ENCODE measurements around the gene ITGBL1.
"Not testable (repeated sequence)": the region's sequence is repeated elsewhere in the genome, so short reads cannot be mapped to it uniquely, and the experiment has no call there.

Gene ITGBL1

DNA sequence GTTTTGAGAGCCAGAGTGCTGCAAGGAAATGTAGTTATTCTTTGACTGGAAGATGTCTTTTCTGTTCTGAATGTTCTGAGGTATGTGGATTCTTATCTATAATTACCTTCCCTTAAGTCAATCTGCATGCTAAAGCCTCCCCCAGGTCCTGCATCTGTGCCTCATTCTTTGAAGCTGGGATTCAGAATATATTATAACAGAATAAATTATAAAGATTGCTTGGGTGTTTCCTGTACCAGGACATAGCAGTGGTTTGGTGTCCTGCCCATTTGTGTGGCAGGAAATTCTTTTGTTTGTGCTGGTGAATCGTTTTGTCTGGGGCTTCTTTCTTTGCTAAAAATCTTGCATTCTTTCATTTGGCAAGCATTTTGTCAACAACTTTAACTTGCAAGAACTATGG, 60.2 kb downstream of the ITGBL1 start:
- DNase-seq (ENCODE audit: low read depth): no peak

DNA sequence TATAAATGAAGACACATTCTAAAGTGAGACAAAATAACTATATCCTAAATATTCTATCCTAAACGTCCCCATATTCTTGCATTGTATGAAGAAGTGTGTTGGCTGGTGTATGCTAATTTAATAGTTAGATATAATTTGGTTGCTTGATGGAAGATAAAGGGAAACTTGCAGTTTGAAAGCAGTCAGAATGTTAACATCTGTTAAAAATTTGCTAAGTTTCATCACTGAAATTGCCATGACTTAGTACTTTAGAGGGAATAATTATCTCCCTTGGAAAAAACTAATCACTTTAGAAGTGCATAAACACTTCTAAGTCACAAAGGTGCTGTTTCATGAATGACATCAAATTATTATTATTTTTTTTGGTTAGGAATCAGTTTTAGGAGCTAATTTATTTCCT, 61.6 kb downstream of the ITGBL1 start:
- DNase-seq (ENCODE audit: low read depth): no peak

DNA sequence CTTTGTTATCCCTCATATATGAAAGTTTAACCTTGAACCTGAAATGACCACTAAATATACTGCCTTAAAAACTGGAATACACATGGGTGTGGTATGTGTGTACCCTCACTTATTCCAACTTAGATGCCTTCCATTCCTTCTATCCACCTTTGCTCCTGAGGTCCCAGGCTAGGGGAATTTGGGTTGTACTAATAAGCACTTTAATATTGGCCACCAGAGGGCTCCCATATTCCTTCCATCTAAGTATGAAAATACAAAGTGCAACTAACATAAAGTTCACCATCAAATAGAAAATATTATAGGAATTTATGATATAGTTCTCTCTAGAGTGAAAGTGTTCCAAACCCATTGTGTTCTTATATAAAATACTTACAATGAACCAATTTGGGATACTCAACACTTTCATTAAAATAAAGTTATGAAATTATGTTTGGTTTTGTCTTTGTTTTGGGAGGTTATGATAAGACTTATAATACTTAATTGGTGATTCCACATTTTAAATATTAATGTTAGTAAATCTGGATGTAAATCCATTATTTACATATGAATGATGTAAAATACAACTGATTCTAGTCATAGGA, 62.3 kb downstream of the ITGBL1 start:
- no peak for DNase-seq (ENCODE audit: low read depth)

- no peak for DNase-seq (ENCODE audit: low read depth)
Measured at GRCh38 chr13:101515504-101515903, 63.0 kb downstream of the ITGBL1 start.

DNA sequence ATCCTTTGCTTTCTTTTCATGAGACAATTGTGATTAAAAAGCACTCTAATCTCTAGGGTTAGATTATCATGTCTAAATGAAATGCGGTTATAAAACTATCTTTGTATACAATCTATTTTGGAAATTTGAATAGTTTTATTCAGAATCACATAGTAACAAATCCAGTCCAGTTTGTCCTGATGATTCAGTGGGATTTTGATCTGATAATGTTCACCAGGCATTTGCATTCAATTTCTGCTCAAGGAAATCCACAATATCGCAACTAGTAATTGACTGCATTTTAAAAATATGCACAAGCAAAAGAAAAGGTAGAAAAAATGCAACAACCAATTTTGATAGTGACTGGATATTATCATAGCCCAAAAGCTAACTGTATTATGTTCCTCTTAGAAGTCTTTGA, 63.8 kb downstream of the ITGBL1 start:
- DNase-seq (ENCODE audit: low read depth): no peak

DNA sequence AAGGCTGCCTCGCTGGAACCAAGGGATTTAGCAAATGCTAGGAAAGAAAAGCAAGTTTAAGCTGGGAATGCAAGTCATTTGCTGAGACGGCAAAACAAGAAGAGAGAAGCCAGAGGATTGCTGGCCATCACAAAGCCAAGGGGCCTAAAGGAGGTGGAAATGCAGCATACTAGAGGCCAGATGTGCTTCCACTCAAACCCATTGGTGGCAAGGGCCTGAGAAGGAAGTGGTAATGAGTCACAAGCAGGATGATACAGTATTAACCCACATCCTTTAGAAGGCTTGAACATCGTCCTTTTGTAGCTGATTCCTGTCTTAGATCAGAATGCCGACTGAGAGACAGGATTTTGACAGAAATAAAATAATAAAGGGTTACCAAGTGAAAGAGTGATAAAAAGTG, 68.2 kb downstream of the ITGBL1 start:
- DNase-seq (ENCODE audit: low read depth): no peak

DNA sequence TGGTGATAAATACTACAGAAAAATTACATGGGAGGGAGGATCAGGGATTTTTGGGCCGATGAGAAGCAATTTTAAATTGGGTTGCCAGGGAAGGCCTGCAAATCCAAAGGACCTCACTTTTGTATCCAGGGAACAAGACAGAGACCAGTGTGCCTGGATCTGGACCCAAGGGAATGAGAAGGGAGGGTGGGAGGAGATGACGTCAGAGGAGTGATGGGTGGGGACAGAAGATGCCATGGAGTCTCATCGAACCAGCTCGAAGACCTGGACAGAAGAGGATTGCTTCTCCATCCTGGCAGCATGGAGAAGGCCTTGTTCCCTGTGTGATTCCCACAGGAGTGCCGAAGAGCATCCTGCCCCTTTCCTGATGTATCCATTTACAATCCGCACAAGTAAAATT, 68.9 kb downstream of the ITGBL1 start:
- no peak for DNase-seq (ENCODE audit: low read depth)

DNA sequence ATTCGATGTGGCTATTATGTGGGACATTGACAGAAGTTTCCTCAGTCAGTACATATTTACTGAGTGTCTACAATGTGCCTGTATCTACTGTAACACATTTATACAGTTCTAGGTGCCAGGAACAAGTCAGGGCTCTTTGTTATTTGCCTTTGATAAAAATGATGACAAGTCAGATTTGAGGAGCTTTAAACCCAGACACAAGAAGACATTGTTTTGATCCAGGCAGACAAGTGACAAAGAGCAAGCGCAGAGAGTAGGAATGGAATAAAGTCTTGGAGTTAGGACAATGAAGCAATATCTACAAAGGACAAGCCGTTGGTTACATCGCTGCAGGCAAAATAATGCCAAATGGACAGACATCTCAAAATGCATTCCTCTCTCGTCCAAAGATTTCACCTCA, 70.1 kb downstream of the ITGBL1 start:
- DNase-seq (ENCODE audit: low read depth): no peak

- no peak for DNase-seq (ENCODE audit: low read depth)
Measured at GRCh38 chr13:101523154-101524131, 71.0 kb downstream of the ITGBL1 start.

- DNase-seq (ENCODE audit: low read depth): no peak
Measured at GRCh38 chr13:101527130-101527529, 74.7 kb downstream of the ITGBL1 start.

- DNase-seq (ENCODE audit: low read depth): no peak
Measured at GRCh38 chr13:101529422-101529821, 76.9 kb downstream of the ITGBL1 start.

DNA sequence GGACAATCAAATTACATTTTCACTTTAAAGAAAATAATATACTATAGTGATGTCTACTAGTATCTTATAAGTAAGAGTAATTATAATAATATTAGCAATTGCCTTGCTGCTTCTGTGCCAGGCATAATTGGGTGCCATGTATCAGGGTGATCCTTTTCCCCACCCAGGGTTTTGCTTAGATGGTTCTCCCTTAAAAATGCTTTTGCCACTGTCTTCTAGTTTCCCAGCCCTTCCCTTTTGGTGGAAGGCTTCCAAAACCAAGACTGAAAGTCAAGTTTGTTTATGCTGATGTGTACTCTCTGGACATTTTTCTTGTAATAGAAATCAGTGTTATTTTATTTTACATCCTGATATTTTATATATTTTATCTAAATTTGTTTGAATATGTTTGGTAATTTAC, 77.8 kb downstream of the ITGBL1 start:
- no peak for DNase-seq (ENCODE audit: low read depth)

GRCh38 chr13:101535192-101535746, 82.8 kb downstream of the ITGBL1 start:
- DNase-seq (ENCODE audit: low read depth): no peak

GRCh38 chr13:101536079-101536478, 83.6 kb downstream of the ITGBL1 start:
- DNase-seq (ENCODE audit: low read depth): no peak

DNA sequence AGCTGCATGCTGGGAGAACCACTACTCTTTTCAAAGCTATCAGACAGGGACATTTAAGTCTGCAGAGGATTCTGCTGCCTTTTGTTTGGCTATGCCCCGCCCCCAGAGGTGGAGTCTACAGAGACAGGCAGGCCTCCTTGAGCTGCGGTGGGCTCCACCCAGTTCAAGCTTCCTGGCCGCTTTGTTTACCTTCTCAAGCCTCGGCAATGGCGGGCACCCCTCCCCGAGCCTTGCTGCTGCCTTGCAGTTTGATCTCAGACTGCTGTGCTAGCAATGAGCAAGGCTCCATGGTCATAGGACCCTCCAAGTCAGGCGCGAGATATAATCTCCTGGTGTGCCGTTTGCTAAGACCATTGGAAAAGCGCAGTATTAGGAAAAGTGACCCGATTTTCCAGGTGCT, 92.1 kb downstream of the ITGBL1 start:
- DNase-seq (ENCODE audit: low read depth): not testable (repeated sequence)

DNA sequence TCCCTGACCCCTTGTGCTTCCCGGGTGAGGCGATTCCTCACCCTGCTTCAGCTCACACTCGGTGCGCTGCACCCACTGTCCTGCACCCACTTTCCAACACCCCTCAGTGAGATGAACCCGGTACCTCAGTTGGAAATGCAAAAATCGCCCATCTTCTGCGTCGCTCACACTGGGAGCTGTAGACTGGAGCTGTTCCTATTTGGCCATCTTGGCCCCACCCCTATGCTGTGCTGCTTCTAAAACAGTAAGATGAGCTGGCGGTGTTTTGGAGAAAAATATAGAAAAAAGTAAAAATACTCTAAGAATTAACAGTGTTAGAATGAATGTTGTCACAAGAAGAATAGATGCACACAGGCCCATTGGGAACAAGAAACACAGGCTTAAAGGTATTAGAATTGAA, 92.5 kb downstream of the ITGBL1 start:
- no peak for DNase-seq (ENCODE audit: low read depth)

DNA sequence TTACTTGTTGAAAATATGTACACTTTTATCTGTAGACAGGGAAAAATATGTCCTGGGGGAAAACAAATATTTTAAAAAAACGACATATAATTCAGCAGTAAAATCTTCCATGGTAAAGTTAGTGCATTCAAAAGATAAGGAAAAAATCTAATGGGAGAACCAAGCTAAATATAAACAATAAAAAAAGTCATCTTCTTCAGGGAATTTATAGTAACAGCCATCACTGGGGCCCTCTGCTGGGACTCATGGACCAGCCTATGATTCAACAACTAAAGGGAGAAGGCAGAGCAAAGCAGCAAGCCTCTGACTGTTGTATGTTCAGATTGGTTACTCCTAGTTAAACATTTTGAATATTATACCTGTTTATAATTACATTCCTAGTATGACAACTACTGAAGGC, 93.0 kb downstream of the ITGBL1 start:
- DNase-seq (ENCODE audit: low read depth): no peak

- DNase-seq (ENCODE audit: low read depth): no peak
Measured at GRCh38 chr13:101552286-101552685, 99.8 kb downstream of the ITGBL1 start.

DNA sequence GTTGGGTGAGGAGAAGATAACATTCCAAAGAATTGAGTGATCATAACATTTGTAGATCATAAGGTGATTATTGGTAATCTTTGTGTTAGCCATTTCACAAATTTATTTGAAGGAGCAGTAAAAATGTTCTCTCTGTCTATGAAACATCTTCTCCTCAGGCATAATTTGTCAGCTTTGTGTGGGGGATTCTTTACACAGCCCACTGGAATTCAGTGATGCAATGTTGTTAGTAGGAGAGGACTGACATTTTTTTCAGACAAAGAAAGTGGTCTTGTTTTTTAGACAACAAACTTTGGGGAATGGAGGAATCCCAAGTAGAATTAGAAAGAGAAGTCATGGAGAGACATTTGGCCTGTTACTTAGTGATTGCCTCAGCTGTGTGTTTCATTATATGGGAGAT, 100.3 kb downstream of the ITGBL1 start:
- no peak for DNase-seq (ENCODE audit: low read depth)

- DNase-seq (ENCODE audit: low read depth): no peak
Measured at GRCh38 chr13:101554420-101555125, 102.1 kb downstream of the ITGBL1 start.

DNA sequence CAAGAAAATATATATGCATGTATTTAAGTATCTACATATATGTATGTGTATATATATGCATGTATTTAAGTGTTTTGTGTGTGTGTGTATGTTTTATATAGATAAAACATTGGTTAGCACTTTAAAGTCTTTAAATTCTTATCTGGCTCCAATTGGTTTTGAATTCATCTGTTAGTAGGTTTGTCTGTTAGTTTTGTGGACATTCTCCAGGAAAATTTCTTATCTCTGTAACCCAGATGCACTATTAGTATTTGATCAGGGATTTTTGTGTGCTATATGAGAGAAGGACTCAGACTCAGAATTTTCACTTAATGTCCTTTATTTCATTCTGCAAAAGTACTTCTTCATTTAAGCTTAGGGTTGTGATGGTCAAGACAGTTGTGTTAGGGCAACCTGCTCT, 103.1 kb downstream of the ITGBL1 start:
- no peak for DNase-seq (ENCODE audit: low read depth)

- no peak for DNase-seq (ENCODE audit: low read depth)
Measured at GRCh38 chr13:101556676-101557123, 104.2 kb downstream of the ITGBL1 start.

GRCh38 chr13:101565317-101565716, 112.8 kb downstream of the ITGBL1 start:
- no peak for DNase-seq (ENCODE audit: low read depth)
